GM12891 (cell line): ENCODE results near the gene DCAF10.

Experiments
- POLR2A ChIP-seq: IDR thresholded peaks from 2 replicates; pipeline ENCODE4 v1.6.1; 2011; ENCODE audit warnings: low read depth, low read length, control low read depth
- POLR2AphosphoS5 ChIP-seq: IDR thresholded peaks from 2 replicates; pipeline ENCODE4 v1.6.1; 2011; ENCODE audit warnings: low read depth, low read length, control low read depth

GRCh38 chr9:37897665-37898064 is 97.1 kb downstream of the DCAF10 start:
- TF ChIP-seq POLR2AphosphoS5 (no peak), POLR2A (no peak)
